ENCODE results near the gene FRMD5. TPM values are rescaled to one million over a fixed set of nuclear protein-coding genes. Genes with fewer than 3 reads are reported as not detected.
"Not testable (repeated sequence)": the region's sequence is repeated elsewhere in the genome, so short reads cannot be mapped to it uniquely, and the experiment has no call there.

FRMD5 gene
- total RNA-seq, 2 donors from 2014 or later: 25.5 to 52.3 TPM

DNA sequence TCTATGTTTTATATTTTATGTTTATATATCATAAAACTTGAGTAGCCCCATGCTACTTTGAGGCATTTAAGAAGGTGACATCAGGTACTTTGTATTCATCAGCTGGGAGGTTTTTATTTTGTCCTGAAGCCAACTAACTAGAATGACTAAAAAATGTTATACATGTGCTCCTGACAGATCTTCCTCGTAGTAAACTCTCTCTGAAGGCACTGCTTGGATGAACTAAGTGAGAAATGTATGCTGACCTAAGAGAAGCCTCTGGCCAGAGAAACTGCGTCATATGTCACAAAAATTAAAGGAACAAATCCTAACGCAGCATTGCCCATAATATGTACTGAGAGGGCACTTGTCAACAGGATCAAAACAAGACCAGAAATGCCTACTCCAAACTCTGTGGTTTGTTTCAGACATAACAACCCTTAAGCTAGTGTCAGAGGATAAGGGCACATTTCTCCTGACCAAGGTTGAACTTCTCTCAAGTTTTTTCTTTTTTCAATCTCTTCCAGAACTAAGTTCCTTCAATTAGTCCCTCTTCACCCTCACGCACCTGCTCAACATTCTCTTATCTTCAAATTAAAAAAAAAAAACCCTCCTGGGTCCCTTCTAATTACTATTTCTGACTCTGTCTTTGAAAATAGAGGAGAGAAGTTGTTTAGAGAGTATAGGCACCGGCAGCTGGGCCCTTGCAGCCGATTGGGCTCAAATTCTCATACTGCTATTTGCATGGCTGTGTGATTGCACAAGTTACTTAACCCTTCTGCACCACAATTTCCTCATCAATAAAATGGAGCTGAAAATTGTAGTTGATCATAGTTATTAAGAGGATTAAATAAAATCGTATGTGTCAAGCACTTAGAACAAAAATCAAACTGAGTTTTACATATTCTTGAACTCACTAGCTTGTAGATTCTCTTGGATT is 159.0 kb downstream of the FRMD5 start:
- peak overlapping the region in 1 of 2 donors; percentile 24 for H3K27ac ChIP-seq
- no peaks in the 10 kb centered on the region for H3K9me3 ChIP-seq
- H3K27me3 ChIP-seq: no peaks in the 10 kb centered on the region
- H3K4me3 ChIP-seq: no peak overlapping the region
- no peaks in the 10 kb centered on the region for H3K36me3 ChIP-seq
- DNase-seq (ENCODE audit: low spot score): no peak
- TF ChIP-seq, protein P1, sequence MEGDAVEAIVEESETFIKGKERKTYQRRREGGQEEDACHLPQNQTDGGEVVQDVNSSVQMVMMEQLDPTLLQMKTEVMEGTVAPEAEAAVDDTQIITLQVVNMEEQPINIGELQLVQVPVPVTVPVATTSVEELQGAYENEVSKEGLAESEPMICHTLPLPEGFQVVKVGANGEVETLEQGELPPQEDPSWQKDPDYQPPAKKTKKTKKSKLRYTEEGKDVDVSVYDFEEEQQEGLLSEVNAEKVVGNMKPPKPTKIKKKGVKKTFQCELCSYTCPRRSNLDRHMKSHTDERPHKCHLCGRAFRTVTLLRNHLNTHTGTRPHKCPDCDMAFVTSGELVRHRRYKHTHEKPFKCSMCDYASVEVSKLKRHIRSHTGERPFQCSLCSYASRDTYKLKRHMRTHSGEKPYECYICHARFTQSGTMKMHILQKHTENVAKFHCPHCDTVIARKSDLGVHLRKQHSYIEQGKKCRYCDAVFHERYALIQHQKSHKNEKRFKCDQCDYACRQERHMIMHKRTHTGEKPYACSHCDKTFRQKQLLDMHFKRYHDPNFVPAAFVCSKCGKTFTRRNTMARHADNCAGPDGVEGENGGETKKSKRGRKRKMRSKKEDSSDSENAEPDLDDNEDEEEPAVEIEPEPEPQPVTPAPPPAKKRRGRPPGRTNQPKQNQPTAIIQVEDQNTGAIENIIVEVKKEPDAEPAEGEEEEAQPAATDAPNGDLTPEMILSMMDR (IDR thresholded peaks at IDR 0.05): no peak
- peaks cover 0 to 19% of the 10 kb centered on the region in 2 donors for H3K4me1 ChIP-seq

DNA sequence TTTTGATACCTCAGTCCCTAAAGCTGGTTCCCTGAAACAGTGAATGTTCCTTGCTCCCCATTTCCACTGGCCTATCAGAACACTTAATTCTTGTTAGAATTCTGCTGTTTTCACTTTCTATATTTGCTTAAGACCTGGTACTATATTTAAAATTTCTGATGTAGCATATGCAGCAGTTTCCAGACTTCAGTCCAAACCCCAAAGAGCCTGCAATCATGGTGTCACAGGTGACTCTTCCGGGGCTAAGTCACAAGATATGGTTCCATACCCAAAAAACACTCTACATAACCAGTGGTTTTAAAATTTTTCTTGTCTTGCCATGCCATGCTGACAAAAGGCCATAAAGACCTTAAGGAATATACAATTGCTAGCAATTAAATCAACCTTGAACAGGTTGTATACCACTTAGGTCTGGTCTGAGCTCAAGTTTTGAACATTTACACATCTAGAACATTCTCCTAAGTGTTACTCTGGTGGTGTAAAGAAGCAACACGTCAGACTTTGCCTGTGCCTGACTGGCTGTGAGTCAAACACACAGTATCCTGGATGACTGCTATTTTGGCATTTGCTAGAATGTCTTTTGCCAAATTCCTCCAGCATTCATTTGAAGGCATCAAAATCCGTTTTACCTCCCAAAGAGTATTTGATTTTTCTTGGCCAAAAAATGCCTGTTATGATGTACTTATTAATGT is 160.0 kb downstream of the FRMD5 start:
- no peak for DNase-seq (ENCODE audit: low spot score)
- TF ChIP-seq, protein P1 (IDR thresholded peaks at IDR 0.05): no peak
- H3K27ac ChIP-seq: peak overlapping the region; percentile 3 to 49

DNA sequence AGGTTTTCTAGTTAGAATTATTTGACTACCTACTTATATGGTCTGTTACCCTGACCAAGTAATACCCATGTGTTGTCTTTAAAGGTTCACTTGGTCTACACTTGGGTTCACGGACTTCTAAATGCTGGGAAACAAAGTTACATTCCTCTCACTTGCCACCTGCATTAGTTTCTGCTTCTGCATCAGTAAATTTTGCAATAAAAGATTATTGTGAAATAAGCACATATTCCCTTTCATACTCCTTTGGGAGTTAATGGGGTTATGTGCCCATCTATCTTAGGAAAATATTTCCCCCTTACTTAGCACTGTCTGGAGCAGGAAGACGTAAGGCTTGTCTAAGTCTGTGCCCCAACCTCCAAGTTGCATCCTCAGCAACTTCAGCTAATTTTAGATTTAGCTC is 160.7 kb downstream of the FRMD5 start:
- Histone ChIP-seq H3K4me3 (no peak overlapping the region), H3K36me3 (no peaks in the 10 kb centered on the region), H3K9me3 (no peaks in the 10 kb centered on the region), H3K27me3 (no peaks in the 10 kb centered on the region), H3K27ac (peak overlapping the region; percentile 3 to 49), H3K4me1 (peaks cover 0 to 29% of the 10 kb centered on the region in 2 donors)
- no peak for DNase-seq (ENCODE audit: low spot score)
- TF ChIP-seq, protein P1 (IDR thresholded peaks at IDR 0.05): no peak

More for the DNA sequence above, 160.0 kb downstream of the FRMD5 start:
- peaks cover 0 to 23% of the 10 kb centered on the region in 2 donors for H3K4me1 ChIP-seq
- H3K9me3 ChIP-seq: no peaks in the 10 kb centered on the region
- H3K27me3 ChIP-seq: no peaks in the 10 kb centered on the region
- no peaks in the 10 kb centered on the region for H3K36me3 ChIP-seq
- H3K4me3 ChIP-seq: no peak overlapping the region

DNA sequence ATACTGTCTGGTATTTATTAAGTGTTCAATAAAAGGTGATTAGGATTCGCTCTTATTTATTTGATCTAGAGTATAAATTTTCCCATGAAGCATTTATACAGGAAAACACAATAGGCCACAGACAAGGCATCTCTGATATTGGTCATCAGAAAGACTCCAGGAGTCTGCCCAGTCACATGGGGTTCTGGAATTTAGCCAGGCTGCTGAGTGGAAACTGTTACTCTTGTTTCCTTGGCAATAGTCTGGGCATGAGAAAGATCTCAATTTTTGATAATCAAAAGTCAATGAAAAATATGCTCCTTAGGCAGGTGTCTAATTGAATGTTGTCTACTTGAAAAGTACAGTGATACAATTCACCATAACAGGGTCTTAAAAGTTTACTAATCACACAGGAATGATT is 161.2 kb downstream of the FRMD5 start:
- TF ChIP-seq, protein P1 (IDR thresholded peaks at IDR 0.05): no peak
- peaks cover 0 to 29% of the 10 kb centered on the region in 2 donors for H3K4me1 ChIP-seq
- DNase-seq (ENCODE audit: low spot score): no peak
- H3K27me3 ChIP-seq: no peaks in the 10 kb centered on the region
- no peak overlapping the region for H3K27ac ChIP-seq
- H3K9me3 ChIP-seq: no peaks in the 10 kb centered on the region
- H3K4me3 ChIP-seq: no peak overlapping the region
- no peaks in the 10 kb centered on the region for H3K36me3 ChIP-seq

DNA sequence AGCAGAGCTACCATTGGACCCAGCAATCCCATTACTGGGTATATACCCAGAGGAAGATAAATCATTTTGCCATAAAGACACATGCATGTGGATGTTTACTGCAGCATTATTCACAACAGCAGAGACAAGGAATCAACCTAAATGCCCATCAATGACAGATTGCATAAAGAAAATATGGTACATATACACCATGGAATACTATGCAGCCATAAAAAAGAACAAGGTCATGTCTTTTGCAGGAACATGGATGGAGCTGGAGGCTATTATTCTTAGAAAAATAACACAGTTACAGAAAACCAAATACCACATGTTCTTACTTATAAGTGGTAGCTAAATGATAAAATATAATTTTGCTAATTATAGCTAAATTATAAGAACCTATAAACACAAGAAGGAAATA is 162.3 kb downstream of the FRMD5 start:
- H3K4me1 ChIP-seq: peaks cover 0 to 30% of the 10 kb centered on the region in 2 donors
- H3K27me3 ChIP-seq; H3K4me3 ChIP-seq; H3K9me3 ChIP-seq; H3K27ac ChIP-seq; DNase-seq (ENCODE audit: low spot score); H3K36me3 ChIP-seq: not testable (repeated sequence)

DNA sequence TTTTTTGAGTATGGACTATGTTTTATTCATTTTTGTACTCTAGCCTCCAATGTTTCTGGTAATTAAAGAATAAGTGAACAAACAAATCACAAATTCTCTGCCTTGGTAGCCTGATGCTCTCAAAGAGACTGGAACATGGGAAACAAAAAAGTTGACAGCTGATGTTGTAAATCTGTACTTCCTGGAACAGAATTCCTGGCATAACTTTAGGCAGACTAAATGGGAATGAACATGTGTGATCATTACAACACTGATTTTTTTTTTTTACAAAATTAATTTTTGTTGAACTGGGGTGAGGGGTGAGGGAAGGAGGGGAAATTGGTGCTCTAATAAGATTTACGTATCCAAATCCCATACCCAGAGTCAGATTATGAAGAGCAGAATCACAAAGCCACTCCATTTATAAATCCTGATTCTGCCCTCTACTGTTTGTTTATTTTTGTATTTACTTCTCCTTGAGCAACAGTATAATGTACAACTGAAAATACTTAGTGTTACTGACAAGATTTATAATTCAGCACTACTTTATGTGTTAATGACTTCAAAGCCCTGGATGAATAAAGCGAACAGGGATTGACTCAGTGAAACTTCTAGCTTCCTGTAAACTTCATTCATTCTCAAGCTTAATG is 165.0 kb downstream of the FRMD5 start:
- Histone ChIP-seq H3K27ac (no peak overlapping the region), H3K36me3 (no peaks in the 10 kb centered on the region), H3K27me3 (no peaks in the 10 kb centered on the region), H3K9me3 (no peaks in the 10 kb centered on the region), H3K4me1 (peaks cover 0 to 22% of the 10 kb centered on the region in 2 donors), H3K4me3 (no peak overlapping the region)
- TF ChIP-seq, protein P1 (IDR thresholded peaks at IDR 0.05): peak in 1 of 2 donors; percentile 24
- no peak for DNase-seq (ENCODE audit: low spot score)

All from right atrium auricular region (tissue), 2 donors.